CD4-positive, alpha-beta T cell treated with Interleukin-21 for 1 hour (primary cell): ENCODE data around the gene LSS.

Source experiments
- DNase-seq: peaks from one replicate; pipeline ENCODE4 v3.0.0-alpha.2; 2020

LSS gene

GRCh38 chr21:46217511-46218196, 10.9 kb downstream of the LSS start:
- DNase-seq = no peak

- DNase-seq = no peak
Observed at GRCh38 chr21:46216132-46216747, 12.3 kb downstream of the LSS start.

GRCh38 chr21:46215436-46216131, 13.0 kb downstream of the LSS start:
- DNase-seq = no peak

- DNase-seq = no peak
Observed at GRCh38 chr21:46214478-46215340, 13.9 kb downstream of the LSS start.

- DNase-seq = no peak
Observed at GRCh38 chr21:46213620-46214286, 14.8 kb downstream of the LSS start.

GRCh38 chr21:46212721-46213484, 15.7 kb downstream of the LSS start:
- no peak for DNase-seq

- no peak for DNase-seq
Observed at GRCh38 chr21:46211786-46212720, 16.5 kb downstream of the LSS start.

GRCh38 chr21:46211376-46211775, 17.2 kb downstream of the LSS start:
- no peak for DNase-seq

- DNase-seq = no peak
Observed at GRCh38 chr21:46210378-46211136, 18.0 kb downstream of the LSS start.

- DNase-seq = no peak
Observed at GRCh38 chr21:46208761-46209721, 19.5 kb downstream of the LSS start.

- no peak for DNase-seq
Observed at GRCh38 chr21:46207920-46208591, 20.5 kb downstream of the LSS start.

GRCh38 chr21:46207006-46207919, 21.3 kb downstream of the LSS start:
- DNase-seq = no peak

- DNase-seq = no peak
Observed at GRCh38 chr21:46206163-46207005, 22.2 kb downstream of the LSS start.

GRCh38 chr21:46205766-46206162, 22.8 kb downstream of the LSS start:
- no peak for DNase-seq

GRCh38 chr21:46205166-46205565, 23.4 kb downstream of the LSS start:
- no peak for DNase-seq

- DNase-seq = no peak
Observed at GRCh38 chr21:46203203-46203600, 25.4 kb downstream of the LSS start.
